Activated T-cell treated with anti-CD3 and anti-CD28 coated beads, Interleukin-2, amount 50 U/mL, for 24 hours (primary cell): ENCODE results near the gene INPP5D.
A peak's percentile ranks its signal among the peaks of the same experiment; 100 is the strongest.

ENCODE experiments used
- DNase-seq: peaks from one replicate; pipeline ENCODE4 v3.0.0-alpha.2; 2020
- H3K27ac Mint-ChIP-seq: 2 replicates; pipeline ENCODE4 v1.8.0; 2020; ENCODE audit warnings: mild to moderate bottlenecking, mixed read lengths
- H3K27me3 Mint-ChIP-seq: 2 replicates; pipeline ENCODE4 v1.8.0; 2020; ENCODE audit warnings: mixed read lengths
- H3K36me3 Mint-ChIP-seq: 2 replicates; pipeline ENCODE4 v1.8.0; 2020; ENCODE audit warnings: low read depth, mixed read lengths
- H3K4me1 Mint-ChIP-seq: 2 replicates; pipeline ENCODE4 v1.8.0; 2020; ENCODE audit warnings: low read depth, mixed read lengths
- H3K4me3 Mint-ChIP-seq: 2 replicates; pipeline ENCODE4 v1.8.0; 2020; ENCODE audit warnings: mild to moderate bottlenecking, moderate library complexity, mixed read lengths
- H3K9me3 Mint-ChIP-seq: 2 replicates; pipeline ENCODE4 v1.8.0; 2020; ENCODE audit warnings: mixed read lengths

Gene INPP5D

DNA sequence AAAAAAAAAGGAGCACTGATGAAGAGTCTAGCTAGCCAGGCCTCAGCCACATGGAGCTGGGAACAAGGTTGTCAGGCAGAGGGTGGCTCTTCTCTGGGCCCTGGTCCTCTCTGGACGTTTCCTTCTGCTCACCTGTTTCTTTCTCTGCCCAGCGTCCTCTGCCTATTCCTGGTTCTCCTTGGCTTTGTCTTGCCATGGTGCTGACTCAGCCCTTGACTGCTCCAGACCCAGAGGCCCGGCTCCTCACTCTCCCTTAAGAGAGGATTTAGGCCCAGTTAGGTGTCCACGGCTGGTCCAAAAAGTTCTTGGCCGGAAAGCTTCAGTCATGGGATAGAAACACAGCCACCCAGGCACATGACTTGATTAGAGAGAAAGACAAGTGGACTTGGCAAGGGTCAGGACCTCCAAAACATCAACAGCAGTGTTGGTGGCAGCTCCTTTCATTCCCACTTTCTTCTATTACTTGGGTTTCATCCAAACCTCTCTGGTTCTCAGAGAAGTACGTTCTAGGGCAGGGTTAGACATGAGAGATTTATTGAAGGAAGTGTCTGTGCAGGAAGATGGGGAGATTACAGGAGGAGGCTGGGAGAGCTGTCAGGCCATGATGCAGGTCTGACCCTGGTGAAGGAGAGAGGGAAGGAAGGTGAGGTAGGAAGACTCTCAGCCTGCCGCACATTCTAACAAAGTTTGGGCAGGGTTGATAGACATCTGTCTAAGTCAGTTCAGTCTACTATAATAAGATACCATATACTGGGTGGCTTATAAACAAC is 176.9 kb downstream of the INPP5D start:
- Mint-ChIP-seq H3K36me3 (no peaks in the 10 kb centered on the region), H3K4me3 (no peak overlapping the region), H3K27me3 (no peaks in the 10 kb centered on the region), H3K27ac (no peak overlapping the region), H3K4me1 (peaks cover 64% of the 10 kb centered on the region), H3K9me3 (no peaks in the 10 kb centered on the region)
- DNase-seq: no peak

DNA sequence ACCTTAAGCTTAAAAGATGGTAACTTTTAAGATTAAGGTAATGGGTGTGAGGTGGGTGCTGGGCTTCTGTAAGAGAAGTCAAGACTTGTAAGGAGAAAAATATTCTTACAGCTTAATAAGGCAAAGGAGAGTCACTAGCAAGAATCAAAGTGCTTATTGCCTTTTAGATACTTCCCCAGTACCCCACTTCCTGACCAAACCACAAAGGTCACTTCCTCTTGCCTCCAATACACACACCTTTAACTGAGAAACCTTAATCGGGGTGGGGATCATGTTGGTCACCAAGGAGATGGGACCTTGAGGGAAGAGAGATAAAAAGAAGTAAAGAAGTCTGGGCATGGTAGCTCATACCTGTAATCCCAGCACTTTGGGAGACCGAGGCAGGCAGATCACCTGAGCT is 180.8 kb downstream of the INPP5D start:
- DNase-seq: no peak
- Mint-ChIP-seq H3K9me3 (no peaks in the 10 kb centered on the region), H3K4me3 (peak overlapping the region; percentile 19), H3K27me3 (no peaks in the 10 kb centered on the region), H3K36me3 (no peaks in the 10 kb centered on the region), H3K27ac (peak overlapping the region; percentile 71), H3K4me1 (peaks cover 66% of the 10 kb centered on the region)

DNA sequence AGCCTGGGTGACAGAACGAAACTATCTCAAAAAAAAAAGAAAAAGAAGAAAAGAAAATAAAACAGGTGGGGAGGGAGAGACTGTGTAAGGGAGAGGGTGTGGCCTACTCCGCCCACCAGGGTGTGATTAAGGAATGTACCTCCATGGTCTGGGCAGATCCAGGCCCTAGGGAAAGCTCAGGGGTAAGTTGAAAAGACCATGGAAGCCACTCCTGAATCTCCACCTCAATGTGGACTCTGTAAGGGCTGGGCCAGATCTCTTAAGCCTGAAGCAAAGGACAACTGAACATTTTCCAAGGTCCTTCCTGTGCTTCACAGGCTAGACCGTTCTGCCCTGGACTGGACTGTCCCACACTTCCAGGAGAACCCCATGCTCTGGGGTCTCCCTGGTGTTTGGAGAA is 181.7 kb downstream of the INPP5D start:
- no peak for DNase-seq
- H3K27ac Mint-ChIP-seq: peak overlapping the region; percentile 48
- no peaks in the 10 kb centered on the region for H3K36me3 Mint-ChIP-seq
- no peak overlapping the region for H3K4me3 Mint-ChIP-seq
- no peaks in the 10 kb centered on the region for H3K9me3 Mint-ChIP-seq
- H3K27me3 Mint-ChIP-seq: no peaks in the 10 kb centered on the region
- peaks cover 69% of the 10 kb centered on the region for H3K4me1 Mint-ChIP-seq

DNA sequence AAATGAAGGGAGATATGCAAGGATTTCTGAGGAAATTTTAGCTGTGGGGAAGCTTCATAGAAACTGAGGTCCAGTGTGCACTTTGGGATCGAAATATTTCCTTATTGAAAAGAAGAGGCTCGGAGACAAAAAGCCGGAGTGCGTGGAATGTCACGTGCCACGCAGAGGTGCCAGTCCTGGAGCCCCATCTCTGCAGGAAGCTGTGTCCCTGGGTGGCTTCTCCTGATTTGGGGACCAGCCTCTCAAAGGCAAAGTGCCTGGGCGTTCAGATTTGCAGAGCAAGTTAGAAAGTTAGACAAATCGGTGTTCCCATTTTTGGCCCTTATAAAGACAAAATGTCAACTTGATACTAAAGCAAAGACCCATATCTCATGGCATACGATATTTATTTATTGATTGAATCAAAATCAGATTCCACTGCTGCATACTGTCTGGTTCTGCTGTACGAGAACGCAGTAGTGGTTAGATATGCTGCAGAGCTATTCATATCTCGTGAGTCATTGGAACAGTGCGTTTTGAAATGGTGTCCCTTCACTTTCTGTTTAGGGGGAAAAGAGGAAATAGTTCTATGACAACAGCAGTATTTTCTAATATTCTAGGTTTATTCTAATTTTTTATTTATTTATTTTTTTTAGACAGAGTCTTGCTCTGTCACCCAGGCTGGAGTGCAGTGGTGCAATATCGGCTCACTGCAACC is 182.2 kb downstream of the INPP5D start:
- no peak overlapping the region for H3K4me3 Mint-ChIP-seq
- H3K36me3 Mint-ChIP-seq: no peaks in the 10 kb centered on the region
- H3K27me3 Mint-ChIP-seq: no peaks in the 10 kb centered on the region
- no peaks in the 10 kb centered on the region for H3K9me3 Mint-ChIP-seq
- peaks cover 70% of the 10 kb centered on the region for H3K4me1 Mint-ChIP-seq
- H3K27ac Mint-ChIP-seq: no peak overlapping the region
- DNase-seq: no peak

DNA sequence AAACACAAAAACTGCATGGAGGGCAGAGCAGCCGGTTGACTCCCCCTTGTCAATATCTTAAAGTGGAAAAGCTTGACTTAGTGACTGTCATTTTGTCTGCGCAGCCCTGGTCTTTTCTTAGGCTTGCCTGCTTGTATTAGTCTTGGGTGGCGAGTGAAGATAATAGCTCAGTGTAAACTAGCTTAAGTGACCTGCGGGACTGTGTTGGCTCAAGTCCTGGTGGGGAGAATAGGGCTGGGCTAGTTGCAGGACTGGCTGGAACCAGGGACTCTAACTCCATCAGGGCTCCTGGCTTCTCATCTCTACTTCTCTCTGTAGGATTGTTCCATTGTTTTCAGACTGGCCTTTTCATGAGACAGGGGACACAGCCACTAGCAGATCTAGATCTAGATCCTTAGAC is 183.2 kb downstream of the INPP5D start:
- peaks cover 71% of the 10 kb centered on the region for H3K4me1 Mint-ChIP-seq
- no peak overlapping the region for H3K4me3 Mint-ChIP-seq

DNA sequence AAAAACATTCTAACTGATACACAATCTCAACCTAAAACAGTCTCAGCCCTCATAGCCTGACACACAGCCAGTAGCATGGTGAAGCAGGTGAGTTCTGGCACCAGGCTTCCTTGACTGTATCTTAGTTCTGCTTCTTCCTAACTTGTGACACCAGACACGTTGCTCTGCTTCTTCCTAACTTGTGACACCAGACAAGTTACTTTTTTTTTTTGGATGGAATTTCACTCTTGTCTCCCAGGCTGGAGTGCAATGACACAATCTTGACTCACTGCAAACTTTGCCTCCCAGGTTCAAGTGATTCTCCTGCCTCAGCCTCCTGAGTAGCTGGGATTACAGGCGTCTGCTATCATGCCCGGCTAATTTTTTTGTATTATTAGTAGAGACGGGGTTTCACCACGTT is 184.7 kb downstream of the INPP5D start:
- no peaks in the 10 kb centered on the region for H3K27me3 Mint-ChIP-seq
- peaks cover 72% of the 10 kb centered on the region for H3K4me1 Mint-ChIP-seq
- peak overlapping the region; percentile 58 for H3K27ac Mint-ChIP-seq
- no peak for DNase-seq
- no peaks in the 10 kb centered on the region for H3K9me3 Mint-ChIP-seq
- no peaks in the 10 kb centered on the region for H3K36me3 Mint-ChIP-seq
- H3K4me3 Mint-ChIP-seq: no peak overlapping the region

More for the DNA sequence above, 183.2 kb downstream of the INPP5D start:
- H3K36me3 Mint-ChIP-seq: no peaks in the 10 kb centered on the region
- H3K27ac Mint-ChIP-seq: peak overlapping the region; percentile 40
- H3K27me3 Mint-ChIP-seq: no peaks in the 10 kb centered on the region
- no peak for DNase-seq
- no peaks in the 10 kb centered on the region for H3K9me3 Mint-ChIP-seq

DNA sequence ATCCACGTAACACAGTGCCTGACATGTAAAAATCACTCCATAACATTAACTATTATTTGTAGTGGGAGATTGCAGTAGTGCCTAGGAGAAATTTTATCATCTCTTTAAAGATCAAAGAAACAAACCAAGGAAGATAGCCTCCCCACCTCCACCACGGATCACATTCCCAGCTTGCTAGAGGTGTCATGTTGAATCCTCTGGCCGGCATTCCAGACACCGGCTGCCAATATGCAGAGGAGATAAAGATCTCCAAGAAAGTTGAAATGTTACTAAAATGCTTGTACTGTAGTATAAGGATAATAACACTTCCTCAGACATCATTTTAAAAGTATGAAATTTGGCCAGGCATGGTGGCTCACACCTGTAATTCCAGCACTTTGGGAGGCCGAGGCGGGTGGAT is 185.3 kb downstream of the INPP5D start:
- Mint-ChIP-seq H3K36me3 (no peaks in the 10 kb centered on the region), H3K27me3 (no peaks in the 10 kb centered on the region), H3K4me3 (no peak overlapping the region), H3K27ac (peak overlapping the region; percentile 35), H3K9me3 (no peaks in the 10 kb centered on the region), H3K4me1 (peaks cover 75% of the 10 kb centered on the region)
- no peak for DNase-seq

DNA sequence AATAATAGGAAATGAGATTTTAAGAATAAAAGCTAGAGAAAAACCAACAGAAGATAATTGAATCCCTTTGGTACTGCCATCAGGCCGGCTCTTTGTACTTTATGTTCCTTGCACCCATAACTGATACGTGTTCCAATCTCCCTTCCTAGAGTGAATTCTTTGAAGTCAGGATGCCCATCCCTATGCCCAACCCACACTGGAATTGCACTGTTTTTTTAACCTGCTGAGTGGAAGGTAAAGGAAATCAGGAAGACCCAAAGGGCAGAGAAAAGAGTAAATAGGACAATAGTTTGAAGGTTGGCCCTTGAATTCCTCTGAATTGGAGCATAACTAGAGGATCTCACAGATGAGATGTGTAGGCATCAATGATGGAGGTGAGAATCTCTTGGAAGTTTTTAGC is 187.0 kb downstream of the INPP5D start:
- Mint-ChIP-seq H3K4me3 (peak overlapping the region; percentile 46), H3K27ac (peak overlapping the region; percentile 97), H3K27me3 (no peaks in the 10 kb centered on the region), H3K4me1 (peaks cover 68% of the 10 kb centered on the region), H3K9me3 (no peaks in the 10 kb centered on the region), H3K36me3 (peaks cover 6% of the 10 kb centered on the region)
- DNase-seq: no peak

DNA sequence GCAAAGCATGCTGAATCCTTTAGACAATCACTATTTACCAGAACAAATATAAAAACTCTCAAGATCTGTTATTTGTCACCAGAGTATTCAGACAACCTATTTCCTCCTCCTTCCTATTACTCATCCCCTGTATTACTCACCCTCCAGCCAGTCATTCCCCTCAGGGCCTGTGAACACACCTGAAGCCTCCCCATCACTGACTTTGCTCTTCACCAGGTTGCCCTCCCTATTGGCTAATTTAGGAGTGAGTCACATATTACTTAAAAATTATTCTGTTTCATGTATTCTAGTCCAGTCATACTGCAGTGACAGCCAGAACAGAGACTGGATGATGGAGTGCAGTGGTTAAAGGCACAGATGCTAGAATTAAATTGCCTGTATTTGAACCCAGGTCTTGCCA is 187.6 kb downstream of the INPP5D start:
- Mint-ChIP-seq H3K36me3 (peaks cover 12% of the 10 kb centered on the region), H3K4me3 (peak overlapping the region; percentile 46), H3K27me3 (no peaks in the 10 kb centered on the region), H3K27ac (peak overlapping the region; percentile 97), H3K9me3 (no peaks in the 10 kb centered on the region), H3K4me1 (peaks cover 65% of the 10 kb centered on the region)
- no peak for DNase-seq

DNA sequence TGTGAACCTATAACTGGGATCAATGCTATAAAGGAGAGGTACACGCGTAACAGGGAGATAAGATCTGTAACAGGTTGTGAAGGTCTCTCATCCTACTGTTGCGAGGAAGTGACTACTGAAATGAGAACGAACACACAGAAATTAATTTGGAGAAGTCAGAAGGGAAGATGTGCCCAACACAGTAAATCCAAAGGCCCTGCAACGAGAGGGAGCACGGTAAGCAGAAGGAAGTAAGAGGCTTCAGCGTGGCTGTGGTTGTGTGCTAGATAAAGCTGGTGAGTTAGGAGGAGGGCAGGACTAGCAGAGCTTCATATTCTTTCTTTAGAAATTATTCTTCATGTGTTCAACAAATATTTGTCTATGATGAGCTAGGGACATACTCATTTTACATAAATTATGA is 188.9 kb downstream of the INPP5D start:
- no peak overlapping the region for H3K4me3 Mint-ChIP-seq
- DNase-seq: no peak
- no peaks in the 10 kb centered on the region for H3K9me3 Mint-ChIP-seq
- H3K4me1 Mint-ChIP-seq: peaks cover 68% of the 10 kb centered on the region
- H3K27ac Mint-ChIP-seq: peak overlapping the region; percentile 78
- peaks cover 22% of the 10 kb centered on the region for H3K36me3 Mint-ChIP-seq
- H3K27me3 Mint-ChIP-seq: no peaks in the 10 kb centered on the region

DNA sequence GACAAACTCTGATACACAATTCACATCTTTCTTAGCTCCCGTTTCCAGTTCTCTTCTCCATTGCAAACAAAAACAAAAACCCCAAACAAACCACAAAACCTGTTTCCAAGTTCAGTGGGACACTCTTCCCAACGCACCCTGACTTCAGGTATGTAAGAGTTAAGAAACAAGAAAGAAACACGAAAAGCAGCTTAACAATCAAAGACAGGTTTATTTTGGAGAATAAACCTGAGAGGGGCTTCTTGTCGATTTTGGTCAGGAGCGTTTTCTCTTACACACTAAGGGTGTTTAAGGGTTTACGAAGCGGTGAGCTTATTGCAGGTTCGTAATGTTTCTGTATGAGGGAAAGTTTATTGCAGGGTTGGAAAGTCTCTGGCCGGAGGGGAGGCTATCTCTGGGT is 190.4 kb downstream of the INPP5D start:
- peak overlapping the region; percentile 98 for H3K27ac Mint-ChIP-seq
- H3K9me3 Mint-ChIP-seq: no peaks in the 10 kb centered on the region
- peak overlapping the region; percentile 12 for H3K4me3 Mint-ChIP-seq
- no peaks in the 10 kb centered on the region for H3K27me3 Mint-ChIP-seq
- DNase-seq: no peak
- peaks cover 72% of the 10 kb centered on the region for H3K4me1 Mint-ChIP-seq
- H3K36me3 Mint-ChIP-seq: peaks cover 33% of the 10 kb centered on the region

DNA sequence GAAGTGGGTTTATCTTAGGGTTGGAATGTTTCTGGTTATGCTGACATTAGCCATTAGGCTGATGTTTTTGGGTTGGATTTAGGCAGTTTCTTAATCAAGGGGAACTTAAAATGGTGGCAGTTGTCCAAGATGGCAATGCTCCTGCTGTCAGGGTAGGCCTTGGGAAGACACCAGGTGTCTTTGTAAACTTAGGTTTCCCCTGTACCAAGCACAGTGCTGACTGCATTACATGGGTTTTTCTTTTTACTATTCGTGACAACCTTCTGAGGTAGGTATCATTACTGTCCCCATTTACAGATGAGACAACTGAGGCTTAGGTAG is 190.8 kb downstream of the INPP5D start:
- Mint-ChIP-seq H3K27me3 (no peaks in the 10 kb centered on the region), H3K4me1 (peaks cover 76% of the 10 kb centered on the region), H3K9me3 (no peaks in the 10 kb centered on the region), H3K36me3 (peaks cover 37% of the 10 kb centered on the region), H3K4me3 (peak overlapping the region; percentile 95), H3K27ac (peak overlapping the region; percentile 98)
- DNase-seq: no peak

DNA sequence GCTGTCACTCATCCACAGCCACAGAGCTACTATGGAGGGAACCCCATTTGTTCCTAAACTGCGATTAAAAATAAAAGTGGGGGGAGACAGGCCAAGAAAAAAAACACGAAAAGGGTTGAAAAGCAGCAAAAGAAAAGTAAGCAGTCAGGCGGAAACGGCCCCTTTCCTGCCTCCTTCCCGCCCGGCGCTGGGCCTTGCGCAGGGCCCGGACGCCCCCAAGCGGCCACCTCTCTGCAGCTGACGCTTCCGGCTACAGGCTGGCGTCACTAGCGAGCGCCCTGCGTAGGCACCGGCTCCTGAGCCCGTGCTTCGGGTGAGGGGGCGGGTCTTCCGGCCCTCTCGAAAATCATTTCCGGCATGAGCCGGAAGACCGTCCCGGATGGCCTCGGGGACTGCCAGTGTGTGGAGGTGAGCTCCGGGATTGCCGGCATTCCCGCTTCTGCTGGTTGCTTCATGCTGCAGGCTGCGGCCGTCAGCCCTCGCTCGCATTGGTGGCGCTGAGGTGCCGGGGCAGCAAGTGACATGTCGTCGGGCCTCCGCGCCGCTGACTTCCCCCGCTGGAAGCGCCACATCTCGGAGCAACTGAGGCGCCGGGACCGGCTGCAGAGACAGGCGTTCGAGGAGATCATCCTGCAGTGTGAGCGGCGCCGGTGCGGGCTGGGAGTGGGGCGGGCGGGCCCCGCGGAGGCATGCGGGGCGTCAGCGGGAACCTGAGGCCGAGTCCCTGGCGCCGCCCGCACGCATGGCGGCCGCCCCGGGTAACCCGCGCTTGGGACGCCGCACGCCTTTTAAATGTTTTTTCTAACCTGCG is 191.4 kb downstream of the INPP5D start, which contains the start of gene ATG16L1:
ATG16L1 (plus strand) TSS at position 368 of the 811 bp plus-strand sequence; CDS start at position 523, 155 bp downstream.
- H3K36me3 Mint-ChIP-seq: peaks cover 43% of the 10 kb centered on the region
- no peaks in the 10 kb centered on the region for H3K27me3 Mint-ChIP-seq
- H3K9me3 Mint-ChIP-seq: no peaks in the 10 kb centered on the region
- peak; percentile 95 for DNase-seq
- peak within 1 kb of the TSS; percentile 98 for H3K27ac Mint-ChIP-seq
- H3K4me1 Mint-ChIP-seq: peaks cover 76% of the 10 kb centered on the region
- peak within 1 kb of the TSS; percentile 95 for H3K4me3 Mint-ChIP-seq

DNA sequence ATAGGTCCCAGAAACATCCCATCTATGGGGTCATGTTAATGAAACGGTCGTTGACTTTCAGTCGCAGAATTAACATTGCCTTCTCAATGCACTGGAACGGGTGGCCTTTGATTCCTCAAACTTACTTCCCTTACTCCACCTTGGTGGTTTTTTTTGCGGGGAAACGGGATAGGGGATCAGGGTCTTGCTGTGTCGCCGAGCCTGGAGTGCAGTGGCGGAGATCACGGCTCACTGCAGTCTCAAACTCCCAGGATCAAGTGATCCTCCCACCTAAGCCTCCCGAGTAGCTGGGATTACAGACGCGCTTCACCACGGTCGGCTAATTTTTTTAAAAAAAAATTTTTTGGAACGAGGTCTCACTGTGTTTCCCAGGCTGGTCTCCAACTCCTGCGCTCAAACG is 192.1 kb downstream of the INPP5D start:
- Mint-ChIP-seq H3K36me3 (peaks cover 49% of the 10 kb centered on the region), H3K27me3 (no peaks in the 10 kb centered on the region), H3K4me1 (peaks cover 73% of the 10 kb centered on the region), H3K9me3 (no peaks in the 10 kb centered on the region), H3K4me3 (peak overlapping the region; percentile 95), H3K27ac (peak overlapping the region; percentile 98)
- no peak for DNase-seq
